GM18498 (cell line): Measurements from ENCODE around the gene YEATS4.

Source experiments
- ATAC-seq: cut with Tn5 transposase; IDR thresholded peaks from one replicate; pipeline ENCODE4 v1.9.1; 2021; ENCODE audit warnings: mild to moderate bottlenecking, moderate library complexity; ENCODE audit not compliant: unreplicated experiment

Gene YEATS4

DNA sequence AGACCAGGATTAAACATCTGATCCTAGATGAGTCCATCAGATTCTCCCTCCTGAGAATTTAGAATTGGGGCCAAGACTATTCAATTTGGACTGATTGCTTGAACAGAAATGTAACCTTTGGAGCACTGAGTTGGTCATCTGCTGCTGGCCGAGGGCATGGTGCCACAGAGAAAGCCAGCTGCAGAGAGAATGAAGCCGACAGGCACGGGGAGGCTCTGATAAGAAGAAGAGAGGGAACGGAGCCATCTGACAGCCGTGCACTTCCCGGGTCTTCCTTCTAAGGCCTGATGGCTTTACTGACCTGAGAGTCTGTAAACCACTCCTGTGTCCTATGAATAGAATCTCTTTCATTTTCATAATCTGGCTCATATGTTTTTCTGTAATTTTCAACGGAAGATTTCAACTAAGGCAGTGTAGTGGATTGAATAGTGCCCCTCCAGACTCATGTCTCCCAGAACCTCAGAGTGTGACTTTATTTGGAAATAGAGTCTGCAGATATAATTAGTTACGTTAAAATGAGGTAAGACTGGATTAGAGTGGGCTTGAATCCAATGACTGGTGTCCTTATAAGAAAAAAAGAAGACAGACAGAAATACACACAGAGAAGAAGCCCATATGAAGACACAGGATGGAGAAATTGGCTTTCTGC lies 71.5 kb downstream of the YEATS4 start:
- no peak for ATAC-seq

DNA sequence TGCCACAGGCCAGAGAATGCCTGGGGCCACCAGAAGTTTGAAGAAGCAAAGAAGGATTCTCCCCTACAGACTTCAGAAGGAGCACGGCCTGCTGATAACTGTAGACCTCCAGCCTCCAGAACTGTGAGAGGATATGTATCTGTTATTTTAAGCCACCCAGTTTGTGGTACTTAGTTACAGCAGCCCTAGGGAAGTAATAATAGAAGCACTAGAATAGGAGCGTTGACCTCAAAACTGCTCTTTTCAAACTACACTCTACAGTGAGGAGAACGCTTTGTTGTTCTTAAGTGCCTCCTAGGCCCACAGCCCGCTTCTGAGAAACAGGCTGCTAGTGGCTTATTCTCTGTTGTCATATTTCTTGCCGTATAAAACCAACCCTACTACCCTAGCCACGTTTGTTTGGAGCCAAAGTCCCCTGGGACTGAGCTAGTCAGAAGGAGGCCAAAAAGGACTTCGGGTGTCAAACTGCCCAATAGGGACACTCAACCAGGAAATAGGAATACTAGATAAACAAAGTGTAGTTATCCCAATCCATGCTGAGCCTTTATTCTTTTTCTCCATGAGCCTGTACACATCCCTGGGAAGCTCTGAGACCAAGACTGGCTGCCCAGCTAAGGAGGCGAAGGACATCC lies 72.2 kb downstream of the YEATS4 start:
- no peak for ATAC-seq

DNA sequence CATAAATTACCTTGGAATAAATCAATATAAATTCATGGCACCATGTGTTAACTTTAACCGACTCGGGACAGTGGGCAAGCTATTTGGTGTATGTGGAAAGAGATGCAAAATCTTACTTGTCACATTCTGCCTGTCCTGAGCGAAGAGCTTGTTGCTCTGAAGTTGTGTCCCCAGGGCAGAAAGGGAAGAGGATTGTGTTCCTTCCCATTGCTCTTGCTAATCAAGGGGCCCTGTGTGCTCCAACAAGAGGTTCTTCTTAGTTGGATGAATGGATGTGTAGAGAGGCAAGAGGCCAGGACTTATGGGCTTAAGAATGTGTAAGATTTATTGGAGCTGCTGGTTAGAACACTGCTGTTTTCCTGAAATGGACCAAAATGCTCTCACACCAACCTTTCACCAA lies 74.1 kb downstream of the YEATS4 start:
- no peak for ATAC-seq

DNA sequence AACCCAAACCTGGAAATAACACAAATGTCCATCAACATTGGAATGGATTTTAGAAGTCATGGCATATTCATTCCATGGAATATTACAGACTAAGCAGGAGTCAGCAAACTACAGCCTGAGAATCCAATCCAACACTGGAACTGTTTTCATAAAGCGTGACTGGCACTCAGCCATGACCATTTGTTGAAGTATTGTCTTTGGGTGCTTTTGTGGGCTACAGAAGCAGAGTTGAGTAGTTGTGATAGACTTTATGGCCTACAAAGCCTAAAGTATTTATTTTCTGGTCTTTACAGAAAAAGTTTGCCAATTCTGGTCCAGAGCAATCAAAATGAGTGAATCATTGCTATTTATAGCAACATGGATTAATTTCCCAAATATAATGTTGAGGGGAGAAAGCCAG lies 76.1 kb downstream of the YEATS4 start:
- no peak for ATAC-seq

DNA sequence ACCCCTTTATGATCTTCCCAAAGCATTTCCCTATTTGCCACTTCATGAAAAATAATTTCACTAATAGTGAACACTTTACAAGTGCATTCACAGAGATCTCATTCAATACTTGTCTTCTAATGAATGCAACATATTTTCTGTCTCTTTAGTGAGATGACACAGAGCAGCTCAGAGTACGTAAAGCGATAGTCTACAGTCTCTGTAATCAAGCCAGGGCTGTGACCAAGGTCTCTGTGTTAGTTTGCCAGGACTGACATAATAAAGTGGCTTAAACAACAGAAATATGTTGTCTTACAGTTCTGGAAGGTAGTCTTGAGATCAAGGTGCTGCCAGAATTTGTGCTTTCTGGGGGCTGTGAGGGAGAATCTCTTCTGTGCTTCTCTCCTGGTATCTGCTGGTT lies 77.5 kb downstream of the YEATS4 start:
- no peak for ATAC-seq

DNA sequence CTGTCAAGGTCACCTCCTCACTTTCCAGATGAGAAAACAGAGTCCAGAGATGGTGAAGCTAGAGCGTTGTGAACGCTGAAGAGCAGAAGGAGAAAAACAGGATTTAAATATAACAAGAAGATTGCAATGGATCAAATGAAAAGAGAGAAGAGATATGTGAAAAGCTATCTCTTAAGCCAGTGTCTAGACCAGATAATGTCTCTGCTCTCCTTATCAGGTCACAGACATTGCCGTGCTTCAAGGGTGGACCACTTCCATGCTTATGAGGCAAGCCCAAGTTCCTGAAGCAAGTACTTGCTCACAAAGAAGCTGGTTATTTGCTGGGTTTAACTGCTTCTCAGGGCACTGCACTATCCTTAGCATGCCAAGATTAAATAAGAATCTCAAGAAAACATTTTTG lies 79.0 kb downstream of the YEATS4 start:
- no peak for ATAC-seq

DNA sequence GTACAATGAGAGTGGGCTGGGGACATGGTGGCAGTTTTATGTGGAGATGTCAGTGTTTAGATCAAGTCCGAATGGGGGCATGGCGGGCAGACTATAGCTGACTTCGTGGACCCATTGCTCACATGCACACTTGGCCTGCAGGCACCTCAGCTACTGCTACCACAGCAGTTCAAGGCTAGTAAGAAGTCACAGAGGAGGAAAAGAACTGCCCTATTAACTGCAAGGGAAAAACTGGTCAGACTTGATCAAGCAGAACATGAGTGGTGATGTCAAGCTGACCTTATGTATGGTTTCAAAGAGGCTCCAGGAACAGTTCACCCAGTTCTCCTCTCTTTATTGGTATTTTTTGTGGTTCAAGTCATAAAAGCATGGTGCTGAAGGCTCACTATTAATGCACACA lies 80.5 kb downstream of the YEATS4 start:
- no peak for ATAC-seq
